Mesendoderm (in vitro differentiated cells): ENCODE data around the gene TBC1D14.
A peak's percentile ranks its signal among the peaks of the same experiment; 100 is the strongest.

Experiments used
- DNase-seq: peaks from one replicate; pipeline ENCODE4 v3.0.0; 2013
- H2AK5ac ChIP-seq: 2 replicates; pipeline ENCODE4 v1.6.1; 2013; ENCODE audit warnings: low read length, inconsistent platforms
- H2BK120ac ChIP-seq: 2 replicates; pipeline ENCODE4 v1.6.1; 2013; ENCODE audit warnings: low read depth, mild to moderate bottlenecking, low read length, moderate library complexity, mixed read lengths
- H2BK15ac ChIP-seq: replicated peaks from 2 replicates; pipeline ENCODE4 v1.6.1; 2013; ENCODE audit warnings: low read depth, mild to moderate bottlenecking, moderate library complexity
- H2BK5ac ChIP-seq: 2 replicates; pipeline ENCODE4 v1.6.1; 2013; ENCODE audit warnings: low read length, inconsistent platforms
- H3K18ac ChIP-seq: 2 replicates; pipeline ENCODE4 v1.6.1; 2013; ENCODE audit warnings: mild to moderate bottlenecking, low read length, mixed read lengths
- H3K23ac ChIP-seq: one replicate; pipeline ENCODE4 v1.6.1; 2013; ENCODE audit warnings: low read length
- H3K27ac ChIP-seq: 2 replicates; pipeline ENCODE4 v1.5.1; 2013; ENCODE audit warnings: low read depth, mild to moderate bottlenecking, inconsistent platforms, low read length, moderate library complexity
- H3K27me3 ChIP-seq: 2 replicates; pipeline ENCODE4 v1.6.1; 2013; ENCODE audit warnings: low read length, control low read depth, mild to moderate bottlenecking, inconsistent platforms; ENCODE audit not compliant: insufficient read depth, poor library complexity
- H3K36me3 ChIP-seq: 2 replicates; pipeline ENCODE4 v1.6.1; 2013; ENCODE audit warnings: low read length, inconsistent platforms; ENCODE audit not compliant: control insufficient read depth, insufficient read depth
- H3K4ac ChIP-seq: one replicate; pipeline ENCODE4 v1.6.1; 2013; ENCODE audit warnings: low read depth, mild to moderate bottlenecking, low read length, moderate library complexity
- H3K4me1 ChIP-seq: 2 replicates; pipeline ENCODE4 v1.6.1; 2013; ENCODE audit warnings: low read depth, low read length, inconsistent platforms; ENCODE audit not compliant: control insufficient read depth
- H3K4me2 ChIP-seq: 2 replicates; pipeline ENCODE4 v1.6.1; 2013; ENCODE audit warnings: low read length
- H3K4me3 ChIP-seq: 2 replicates; pipeline ENCODE4 v1.5.1; 2013; ENCODE audit warnings: mild to moderate bottlenecking, low read length
- H3K56ac ChIP-seq: one replicate; pipeline ENCODE4 v1.6.1; 2013; ENCODE audit warnings: low read length
- H3K79me1 ChIP-seq: 2 replicates; pipeline ENCODE4 v1.6.1; 2013; ENCODE audit warnings: low read length, inconsistent platforms
- H3K79me2 ChIP-seq: 2 replicates; pipeline ENCODE4 v1.6.1; 2013; ENCODE audit warnings: mild to moderate bottlenecking, low read length; ENCODE audit not compliant: control insufficient read depth, insufficient read depth
- H3K9ac ChIP-seq: 2 replicates; pipeline ENCODE4 v1.6.1; 2013; ENCODE audit warnings: low read length, inconsistent platforms
- H4K5ac ChIP-seq: one replicate; pipeline ENCODE4 v1.6.1; 2013; ENCODE audit warnings: low read length
- H4K8ac ChIP-seq: one replicate; pipeline ENCODE4 v1.6.1; 2013; ENCODE audit warnings: low read depth, mild to moderate bottlenecking, control low read depth, low read length, moderate library complexity
- WGBS: extraction: QIAGEN DNeasy Blood & Tissue Kit; methylation state at CpG from one replicate; pipeline ENCODE4 v1.1.7; 2013; ENCODE audit warnings: low lambda C conversion rate, missing lambda C conversion rate; ENCODE audit not compliant: insufficient coverage; ENCODE audit errors: extremely low coverage; 5-methylcytosine and 5-hydroxymethylcytosine counted together

TBC1D14 gene

GRCh38 chr4:7004331-7004730, 94.7 kb downstream of the TBC1D14 start:
- Histone ChIP-seq H3K4ac (no peak overlapping the region), H3K9ac (no peak overlapping the region), H4K8ac (no peak overlapping the region), H3K79me1 (peaks cover 4% of the 10 kb centered on the region), H2BK15ac (no peak overlapping the region), H3K27me3 (no peaks in the 10 kb centered on the region), H3K18ac (no peak overlapping the region), H3K23ac (no peak overlapping the region), H3K4me1 (no peaks in the 10 kb centered on the region), H2BK5ac (no peak overlapping the region), H2BK120ac (no peak overlapping the region), H3K4me2 (no peak overlapping the region), H3K56ac (no peak overlapping the region), H2AK5ac (no peak overlapping the region), H3K36me3 (peaks cover 18% of the 10 kb centered on the region), H3K4me3 (no peak overlapping the region), H3K79me2 (no peaks in the 10 kb centered on the region), H4K5ac (no peak overlapping the region), H3K27ac (no peak overlapping the region)
- DNase-seq, result no peak
- no CpG with 5 or more reads among the region's 4 CpGs for WGBS

- no peak overlapping the region for H3K27ac ChIP-seq
- H3K4me3 ChIP-seq, result no peak overlapping the region
- no peaks in the 10 kb centered on the region for H3K79me2 ChIP-seq
- no peaks in the 10 kb centered on the region for H3K4me1 ChIP-seq
- peaks cover 11% of the 10 kb centered on the region for H3K36me3 ChIP-seq
- H2BK15ac ChIP-seq, result no peak overlapping the region
- no peak overlapping the region for H3K23ac ChIP-seq
- no peak overlapping the region for H3K18ac ChIP-seq
- no peak overlapping the region for H3K9ac ChIP-seq
- no peak overlapping the region for H4K8ac ChIP-seq
- no CpG with 5 or more reads among the region's 4 CpGs for WGBS
- no peak overlapping the region for H4K5ac ChIP-seq
- no peak for DNase-seq
- H3K4me2 ChIP-seq, result no peak overlapping the region
- peaks cover 4% of the 10 kb centered on the region for H3K79me1 ChIP-seq
- no peak overlapping the region for H3K4ac ChIP-seq
- no peak overlapping the region for H2AK5ac ChIP-seq
- no peaks in the 10 kb centered on the region for H3K27me3 ChIP-seq
- no peak overlapping the region for H2BK5ac ChIP-seq
- no peak overlapping the region for H3K56ac ChIP-seq
- no peak overlapping the region for H2BK120ac ChIP-seq
Observed at GRCh38 chr4:7005571-7005970, 95.9 kb downstream of the TBC1D14 start.

DNA sequence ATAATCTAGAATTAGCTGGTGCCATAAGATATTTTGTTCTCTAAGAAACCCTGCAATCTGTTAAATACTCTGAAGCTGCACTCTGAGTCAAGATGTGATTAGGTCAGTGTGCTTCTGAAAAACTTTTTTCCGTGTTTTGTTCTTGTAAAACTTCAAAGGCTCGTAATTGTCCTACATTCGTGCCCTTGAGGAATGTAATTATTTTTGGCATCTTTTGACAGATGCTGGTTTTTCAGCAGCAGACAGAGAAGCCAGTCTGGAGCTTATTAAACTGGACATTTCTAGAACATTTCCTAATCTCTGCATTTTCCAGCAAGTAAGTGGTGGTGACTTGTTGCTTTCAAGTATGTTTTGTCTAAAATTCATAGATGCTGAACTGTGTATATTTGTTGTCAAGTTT, 96.8 kb downstream of the TBC1D14 start:
- no CpG with 5 or more reads among the region's 3 CpGs for WGBS
- Histone ChIP-seq H2BK5ac (no peak overlapping the region), H3K9ac (no peak overlapping the region), H3K4ac (no peak overlapping the region), H3K27me3 (no peaks in the 10 kb centered on the region), H2BK120ac (no peak overlapping the region), H3K4me1 (no peaks in the 10 kb centered on the region), H3K56ac (no peak overlapping the region), H3K27ac (no peak overlapping the region), H4K8ac (no peak overlapping the region), H3K18ac (no peak overlapping the region), H3K4me2 (no peak overlapping the region), H4K5ac (no peak overlapping the region), H3K4me3 (no peak overlapping the region), H2AK5ac (no peak overlapping the region), H3K79me2 (no peaks in the 10 kb centered on the region), H3K79me1 (peaks cover 4% of the 10 kb centered on the region), H3K36me3 (peaks cover 5% of the 10 kb centered on the region), H2BK15ac (no peak overlapping the region), H3K23ac (no peak overlapping the region)
- DNase-seq, result no peak

GRCh38 chr4:7007142-7007907, 97.7 kb downstream of the TBC1D14 start:
- Histone ChIP-seq H4K5ac (no peak overlapping the region), H2BK15ac (no peak overlapping the region), H3K9ac (no peak overlapping the region), H3K79me2 (no peaks in the 10 kb centered on the region), H3K27me3 (no peaks in the 10 kb centered on the region), H3K4me3 (no peak overlapping the region), H3K23ac (no peak overlapping the region), H2BK5ac (no peak overlapping the region), H3K18ac (no peak overlapping the region), H3K4ac (no peak overlapping the region), H3K4me1 (no peaks in the 10 kb centered on the region), H2BK120ac (no peak overlapping the region), H3K4me2 (no peak overlapping the region), H3K27ac (peak overlapping the region; percentile 27), H3K36me3 (no peaks in the 10 kb centered on the region), H3K79me1 (peaks cover 4% of the 10 kb centered on the region), H2AK5ac (no peak overlapping the region), H3K56ac (no peak overlapping the region), H4K8ac (no peak overlapping the region)
- peak; percentile 38 for DNase-seq
- no CpG with 5 or more reads among the region's 12 CpGs for WGBS

GRCh38 chr4:7007944-7008343, 98.3 kb downstream of the TBC1D14 start:
- H3K56ac ChIP-seq, result no peak overlapping the region
- H3K36me3 ChIP-seq, result no peaks in the 10 kb centered on the region

GRCh38 chr4:7009564-7009963, 99.9 kb downstream of the TBC1D14 start:
- Histone ChIP-seq H3K4me2 (no peak overlapping the region), H2BK120ac (no peak overlapping the region), H3K4me1 (no peaks in the 10 kb centered on the region), H3K56ac (no peak overlapping the region), H3K36me3 (peaks cover 2% of the 10 kb centered on the region), H3K4ac (no peak overlapping the region), H3K18ac (no peak overlapping the region), H3K27ac (no peak overlapping the region), H3K27me3 (no peaks in the 10 kb centered on the region), H3K4me3 (no peak overlapping the region), H4K5ac (no peak overlapping the region), H3K9ac (no peak overlapping the region), H3K79me1 (peaks cover 2% of the 10 kb centered on the region), H2BK5ac (no peak overlapping the region), H2AK5ac (no peak overlapping the region), H3K23ac (no peak overlapping the region), H2BK15ac (no peak overlapping the region), H3K79me2 (no peaks in the 10 kb centered on the region), H4K8ac (no peak overlapping the region)
- no CpG with 5 or more reads among the region's 5 CpGs for WGBS
- DNase-seq, result no peak

More at GRCh38 chr4:7007944-7008343, 98.3 kb downstream of the TBC1D14 start:
- no peak overlapping the region for H3K23ac ChIP-seq
- no peak overlapping the region for H2AK5ac ChIP-seq
- no peak overlapping the region for H3K18ac ChIP-seq
- peak overlapping the region; percentile 27 for H3K27ac ChIP-seq
- H3K27me3 ChIP-seq, result no peaks in the 10 kb centered on the region
- H2BK120ac ChIP-seq, result no peak overlapping the region
- no peak overlapping the region for H2BK5ac ChIP-seq
- peak; percentile 40 for DNase-seq
- no peak overlapping the region for H3K4ac ChIP-seq
- H3K4me3 ChIP-seq, result no peak overlapping the region
- no peaks in the 10 kb centered on the region for H3K4me1 ChIP-seq
- H3K9ac ChIP-seq, result no peak overlapping the region
- no peak overlapping the region for H2BK15ac ChIP-seq
- H4K5ac ChIP-seq, result no peak overlapping the region
- no peak overlapping the region for H4K8ac ChIP-seq
- WGBS, result no CpG with 5 or more reads among the region's 2 CpGs
- no peaks in the 10 kb centered on the region for H3K79me2 ChIP-seq
- no peak overlapping the region for H3K4me2 ChIP-seq
- peaks cover 4% of the 10 kb centered on the region for H3K79me1 ChIP-seq
